Lower leg skin (tissue), 4 donors: ENCODE measurements around the gene PPP1CC. TPM values are rescaled to one million over a fixed set of nuclear protein-coding genes. Genes with fewer than 3 reads are reported as not detected.

Source experiments
- DNase-seq, 2 donors: peaks; one replicate each; pipeline ENCODE4 v3.0.0-alpha.2; 2019; ENCODE audit warnings: low spot score in 2 of 2
- H3K4me3 ChIP-seq: fragments of 200-600 bp; sonication (generic); 2 replicates; pipeline ENCODE4 v1.5.1; 2017; ENCODE audit warnings: mild to moderate bottlenecking, low read depth; ENCODE audit not compliant: poor library complexity, severe bottlenecking
- POLR2A ChIP-seq, 2 donors: fragments of 450-650 bp; IDR thresholded peaks; one replicate each; pipeline ENCODE4 v1.6.1; 2016 to 2017; ENCODE audit warnings: antibody characterized with exemption in 2 of 2, mild to moderate bottlenecking in 1 of 2, moderate library complexity in 1 of 2
- WGBS, 2 donors: methylation state at CpG; one replicate each; pipeline ENCODE4 v1.1.5; 2018; 5-methylcytosine and 5-hydroxymethylcytosine counted together
- intact Hi-C: fragments of 100-400 bp; cut with DNase I; formaldehyde crosslinking; loops from one replicate; pipeline ENCODE4 v1.15.0; 2023; ENCODE audit warnings: low total_unique reads
- total RNA-seq, 4 donors: library from RNA; depleted of rRNA; stranded (reverse); fragments of >200 nt; gene quantifications; one replicate each; pipeline ENCODE4 v1.1.0, GENCODE V29; 2016
- TF ChIP-seq, protein P1 (sequence below), 3 donors: fragments of 450-650 bp; IDR thresholded peaks; one replicate each; pipeline ENCODE4 v1.5.1; 2016; ENCODE audit warnings: antibody characterized with exemption in 3 of 3, mild to moderate bottlenecking in 3 of 3, moderate library complexity in 2 of 3

PPP1CC gene
- total RNA-seq, 4 donors from 2014 or later, result 90.1 to 97.4 (median 91.3) TPM

GRCh38 chr12:110750784-110751461 is 8.2 kb upstream of the PPP1CC start:
- TF ChIP-seq, protein P1, sequence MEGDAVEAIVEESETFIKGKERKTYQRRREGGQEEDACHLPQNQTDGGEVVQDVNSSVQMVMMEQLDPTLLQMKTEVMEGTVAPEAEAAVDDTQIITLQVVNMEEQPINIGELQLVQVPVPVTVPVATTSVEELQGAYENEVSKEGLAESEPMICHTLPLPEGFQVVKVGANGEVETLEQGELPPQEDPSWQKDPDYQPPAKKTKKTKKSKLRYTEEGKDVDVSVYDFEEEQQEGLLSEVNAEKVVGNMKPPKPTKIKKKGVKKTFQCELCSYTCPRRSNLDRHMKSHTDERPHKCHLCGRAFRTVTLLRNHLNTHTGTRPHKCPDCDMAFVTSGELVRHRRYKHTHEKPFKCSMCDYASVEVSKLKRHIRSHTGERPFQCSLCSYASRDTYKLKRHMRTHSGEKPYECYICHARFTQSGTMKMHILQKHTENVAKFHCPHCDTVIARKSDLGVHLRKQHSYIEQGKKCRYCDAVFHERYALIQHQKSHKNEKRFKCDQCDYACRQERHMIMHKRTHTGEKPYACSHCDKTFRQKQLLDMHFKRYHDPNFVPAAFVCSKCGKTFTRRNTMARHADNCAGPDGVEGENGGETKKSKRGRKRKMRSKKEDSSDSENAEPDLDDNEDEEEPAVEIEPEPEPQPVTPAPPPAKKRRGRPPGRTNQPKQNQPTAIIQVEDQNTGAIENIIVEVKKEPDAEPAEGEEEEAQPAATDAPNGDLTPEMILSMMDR (IDR thresholded peaks at IDR 0.05), result no peak
- no peak for TF ChIP-seq POLR2A (IDR thresholded peaks at IDR 0.05)
- WGBS, 2 donors, result 72 to 75% methylated on average over 13 of the region's 13 CpGs
- intact Hi-C loops, result no loop called here

GRCh38 chr12:110746550-110746949 is 3.9 kb upstream of the PPP1CC start:
- 92 to 94% methylated on average over 6 of the region's 6 CpGs for WGBS, 2 donors
- H3K4me3 ChIP-seq, result no peak overlapping the region
- intact Hi-C loops, result no loop called here
- TF ChIP-seq POLR2A (IDR thresholded peaks at IDR 0.05), result no peak
- TF ChIP-seq, protein P1 (IDR thresholded peaks at IDR 0.05), result no peak
- no peak for DNase-seq

More at GRCh38 chr12:110750784-110751461, 8.2 kb upstream of the PPP1CC start:
- no peak overlapping the region for H3K4me3 ChIP-seq
- DNase-seq, result peak in 1 of 2 donors; percentile 40

- 76 to 81% methylated on average over 16 of the region's 16 CpGs for WGBS, 2 donors
- H3K4me3 ChIP-seq, result no peak overlapping the region
- TF ChIP-seq, protein P1 (IDR thresholded peaks at IDR 0.05), result no peak
- no peak for DNase-seq
- intact Hi-C loops, result no loop called here
Measured at GRCh38 chr12:110745542-110746284, 3.0 kb upstream of the PPP1CC start.

DNA sequence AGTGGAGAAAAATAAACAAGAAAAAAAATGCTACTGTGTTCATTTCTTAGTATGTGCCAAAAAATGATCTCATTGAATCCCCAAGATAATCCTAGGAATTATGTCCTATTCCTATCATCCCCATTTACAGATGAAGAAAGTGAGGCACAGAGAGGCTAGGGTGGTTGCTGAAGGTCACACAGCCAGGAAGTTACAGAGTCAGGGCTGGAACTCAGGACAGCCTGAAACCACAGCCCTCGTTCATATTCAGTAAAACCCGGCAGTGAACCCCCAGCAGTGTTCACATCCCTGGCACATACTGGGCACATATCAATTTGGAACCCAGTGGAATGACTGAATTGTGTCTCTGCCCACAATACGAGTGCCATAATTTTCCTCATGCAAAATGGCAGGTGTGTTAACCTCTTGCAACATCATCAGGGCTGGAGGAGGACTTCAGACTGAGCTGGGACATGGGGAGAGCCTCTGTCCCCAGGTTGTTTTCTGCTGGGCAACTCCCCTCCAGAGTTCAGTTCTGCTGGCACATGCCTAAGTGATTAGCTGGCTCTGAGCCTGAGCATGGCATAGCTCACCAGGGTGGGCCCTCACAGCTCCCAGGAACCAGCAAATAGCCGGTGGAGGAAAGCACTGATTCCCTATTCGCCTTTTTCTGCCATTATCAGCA is 2.0 kb upstream of the PPP1CC start:
- TF ChIP-seq, protein P1 (IDR thresholded peaks at IDR 0.05), result no peak
- H3K4me3 ChIP-seq, result no peak overlapping the region
- WGBS, 2 donors, result 49 to 66% methylated on average over 5 of the region's 5 CpGs
- no peak for DNase-seq
- intact Hi-C loops, result no loop called here

DNA sequence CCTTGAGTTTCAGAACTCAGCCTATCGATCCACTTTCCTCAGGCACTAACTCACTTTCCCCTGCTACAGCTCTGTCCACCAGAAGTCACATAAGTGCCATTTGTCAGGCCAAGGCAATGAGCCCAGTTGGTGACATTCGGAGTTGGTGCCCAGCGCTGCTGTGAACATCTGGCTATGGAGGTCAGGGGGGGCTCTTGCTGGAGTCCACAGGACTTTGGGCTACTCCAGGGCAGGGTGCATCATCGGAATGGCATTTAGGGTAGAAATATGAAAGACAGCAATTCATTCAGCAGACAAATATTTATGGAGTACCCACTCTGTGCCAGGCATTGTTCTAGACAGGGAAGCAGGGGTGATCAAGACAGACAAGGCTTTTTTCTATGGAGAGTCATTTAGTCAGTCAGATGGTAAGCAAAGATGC is 1.5 kb upstream of the PPP1CC start:
- H3K4me3 ChIP-seq, result no peak overlapping the region
- intact Hi-C loops, result no loop called here
- WGBS, 2 donors, result 39 to 54% methylated on average over 4 of the region's 4 CpGs
- DNase-seq, result peak in 1 of 2 donors; percentile 87
- TF ChIP-seq POLR2A (IDR thresholded peaks at IDR 0.05), result no peak
- TF ChIP-seq, protein P1 (IDR thresholded peaks at IDR 0.05), result no peak
